ENCODE measurements around the gene VTCN1. TPM values are rescaled to one million over a fixed set of nuclear protein-coding genes. Genes with fewer than 3 reads are reported as not detected.

Gene VTCN1
- total RNA-seq, 2 donors from 2014 or later, result not detected

DNA sequence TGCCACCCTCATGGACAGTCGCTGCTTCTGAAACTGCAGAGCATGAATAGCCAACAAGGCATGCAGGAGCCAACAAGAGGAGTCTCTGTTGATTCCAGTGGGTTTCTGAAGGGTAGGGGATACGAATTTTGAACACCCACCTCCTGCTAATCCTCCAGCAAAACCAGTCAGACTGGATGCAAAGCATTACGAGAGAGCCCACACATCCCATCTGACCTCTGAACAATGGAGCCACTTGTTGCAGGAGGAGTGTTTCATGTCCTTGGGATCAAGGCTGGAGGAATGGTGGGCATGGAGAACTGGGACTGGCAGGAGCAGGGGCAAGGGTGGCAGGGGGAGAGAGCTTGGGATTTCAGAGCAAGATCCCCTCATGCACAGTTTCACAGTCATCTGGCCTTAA lies 1.6 kb downstream of the VTCN1 start:
- Histone ChIP-seq H3K9ac (ENCODE audit: extremely low read depth, low read length, poor library complexity, severe bottlenecking) (no peak overlapping the region), H3K27ac (ENCODE audit: low read depth, low read length) (no peak overlapping the region), H3K36me3 (ENCODE audit: control insufficient read depth, insufficient read depth, low read length) (no peaks in the 10 kb centered on the region), H3K9me3 (ENCODE audit: control insufficient read depth, low read length) (no peaks in the 10 kb centered on the region), H3K27me3 (ENCODE audit: control insufficient read depth, insufficient read depth, low read length, poor library complexity, severe bottlenecking) (no peaks in the 10 kb centered on the region), H3K4me3 (ENCODE audit: low read length) (no peak overlapping the region), H3K4me1 (ENCODE audit: control insufficient read depth, insufficient read depth, low read length) (no peaks in the 10 kb centered on the region)
- Mint-ChIP-seq H3K9me3 (no peaks in the 10 kb centered on the region), H3K36me3 (ENCODE audit: low read depth) (no peaks in the 10 kb centered on the region), H3K4me3 (no peak overlapping the region), H3K27me3 (ENCODE audit: insufficient read depth) (no peaks in the 10 kb centered on the region), H3K27ac (no peak overlapping the region), H3K4me1 (peaks cover 11% of the 10 kb centered on the region)
- TF ChIP-seq, protein P1, sequence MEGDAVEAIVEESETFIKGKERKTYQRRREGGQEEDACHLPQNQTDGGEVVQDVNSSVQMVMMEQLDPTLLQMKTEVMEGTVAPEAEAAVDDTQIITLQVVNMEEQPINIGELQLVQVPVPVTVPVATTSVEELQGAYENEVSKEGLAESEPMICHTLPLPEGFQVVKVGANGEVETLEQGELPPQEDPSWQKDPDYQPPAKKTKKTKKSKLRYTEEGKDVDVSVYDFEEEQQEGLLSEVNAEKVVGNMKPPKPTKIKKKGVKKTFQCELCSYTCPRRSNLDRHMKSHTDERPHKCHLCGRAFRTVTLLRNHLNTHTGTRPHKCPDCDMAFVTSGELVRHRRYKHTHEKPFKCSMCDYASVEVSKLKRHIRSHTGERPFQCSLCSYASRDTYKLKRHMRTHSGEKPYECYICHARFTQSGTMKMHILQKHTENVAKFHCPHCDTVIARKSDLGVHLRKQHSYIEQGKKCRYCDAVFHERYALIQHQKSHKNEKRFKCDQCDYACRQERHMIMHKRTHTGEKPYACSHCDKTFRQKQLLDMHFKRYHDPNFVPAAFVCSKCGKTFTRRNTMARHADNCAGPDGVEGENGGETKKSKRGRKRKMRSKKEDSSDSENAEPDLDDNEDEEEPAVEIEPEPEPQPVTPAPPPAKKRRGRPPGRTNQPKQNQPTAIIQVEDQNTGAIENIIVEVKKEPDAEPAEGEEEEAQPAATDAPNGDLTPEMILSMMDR (conservative IDR thresholded peaks at IDR 0.05), result no peak
- WGBS, 2 experiments (ENCODE audit: insufficient coverage in 1 of 2, insufficient read length in 1 of 2), result 78 to 88% methylated on average over 1 to 3 of the region's 3 CpGs
- DNase-seq, result peak; percentile 50

DNA sequence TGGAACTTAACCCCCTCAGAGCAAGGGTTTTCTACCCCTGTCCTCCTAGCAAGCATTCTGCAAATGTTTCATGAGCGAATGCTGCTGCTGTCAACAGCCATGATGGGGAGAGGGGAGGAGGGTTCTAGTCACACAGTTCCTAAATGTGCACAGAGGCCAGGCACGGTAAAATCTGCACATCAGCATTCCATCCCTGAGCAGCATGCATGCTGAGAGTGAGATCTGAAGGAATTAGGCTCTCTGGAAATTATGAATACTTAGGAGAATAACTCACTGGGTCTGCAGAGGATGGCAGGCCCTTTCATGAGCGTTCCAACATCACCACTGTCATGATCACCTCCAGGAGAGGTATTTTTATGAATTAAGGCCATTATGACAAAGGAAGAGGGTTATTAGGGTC lies 2.1 kb downstream of the VTCN1 start:
- no peaks in the 10 kb centered on the region for H3K4me1 ChIP-seq (ENCODE audit: control insufficient read depth, insufficient read depth, low read length)
- H3K27ac ChIP-seq (ENCODE audit: low read depth, low read length), result no peak overlapping the region
- no peaks in the 10 kb centered on the region for H3K27me3 ChIP-seq (ENCODE audit: control insufficient read depth, insufficient read depth, low read length, poor library complexity, severe bottlenecking)
- no peaks in the 10 kb centered on the region for H3K27me3 Mint-ChIP-seq (ENCODE audit: insufficient read depth)
- H3K9me3 ChIP-seq (ENCODE audit: control insufficient read depth, low read length), result no peaks in the 10 kb centered on the region
- H3K4me3 ChIP-seq (ENCODE audit: low read length), result no peak overlapping the region
- no peaks in the 10 kb centered on the region for H3K36me3 Mint-ChIP-seq (ENCODE audit: low read depth)
- H3K36me3 ChIP-seq (ENCODE audit: control insufficient read depth, insufficient read depth, low read length), result no peaks in the 10 kb centered on the region
- TF ChIP-seq, protein P1 (conservative IDR thresholded peaks at IDR 0.05), result no peak
- H3K9ac ChIP-seq (ENCODE audit: extremely low read depth, low read length, poor library complexity, severe bottlenecking), result no peak overlapping the region
- no peak for DNase-seq
- no peaks in the 10 kb centered on the region for H3K9me3 Mint-ChIP-seq
- H3K4me1 Mint-ChIP-seq, result peaks cover 11% of the 10 kb centered on the region
- 64 to 82% methylated on average over 2 to 3 of the region's 3 CpGs for WGBS, 2 experiments (ENCODE audit: insufficient coverage in 1 of 2, insufficient read length in 1 of 2)
- no peak overlapping the region for H3K27ac Mint-ChIP-seq
- no peak overlapping the region for H3K4me3 Mint-ChIP-seq

DNA sequence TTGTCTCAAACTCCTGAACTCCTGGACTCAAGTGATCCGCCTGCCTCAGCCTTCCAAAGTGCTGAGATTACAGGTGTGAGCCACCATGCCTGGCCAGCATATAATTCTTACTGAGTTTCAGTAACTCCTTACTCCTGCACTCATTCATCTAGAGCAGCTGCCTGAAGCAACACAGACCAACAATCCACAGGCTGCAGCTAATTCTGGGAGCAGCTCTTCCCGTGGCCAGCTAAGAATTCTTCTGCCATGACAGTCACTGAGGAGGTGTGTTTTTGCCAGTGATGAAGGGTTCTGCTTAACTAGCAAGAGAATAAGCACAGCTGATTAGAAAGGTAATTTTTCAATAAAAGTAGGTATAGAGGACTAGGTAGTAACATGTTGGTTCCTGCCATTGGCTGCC lies 5.4 kb downstream of the VTCN1 start:
- H3K27me3 ChIP-seq (ENCODE audit: control insufficient read depth, insufficient read depth, low read length, poor library complexity, severe bottlenecking), result no peaks in the 10 kb centered on the region
- no peak overlapping the region for H3K4me3 Mint-ChIP-seq
- WGBS, 2 experiments (ENCODE audit: insufficient coverage in 1 of 2, insufficient read length in 1 of 2), result 90% methylated on average over 2 of the region's 2 CpGs
- H3K4me1 Mint-ChIP-seq, result peaks cover 30% of the 10 kb centered on the region
- DNase-seq, result no peak
- no peaks in the 10 kb centered on the region for H3K27me3 Mint-ChIP-seq (ENCODE audit: insufficient read depth)
- H3K36me3 ChIP-seq (ENCODE audit: control insufficient read depth, insufficient read depth, low read length), result no peaks in the 10 kb centered on the region
- no peaks in the 10 kb centered on the region for H3K9me3 Mint-ChIP-seq
- H3K4me3 ChIP-seq (ENCODE audit: low read length), result no peak overlapping the region
- no peak overlapping the region for H3K27ac Mint-ChIP-seq
- no peaks in the 10 kb centered on the region for H3K9me3 ChIP-seq (ENCODE audit: control insufficient read depth, low read length)
- no peaks in the 10 kb centered on the region for H3K36me3 Mint-ChIP-seq (ENCODE audit: low read depth)
- TF ChIP-seq, protein P1 (conservative IDR thresholded peaks at IDR 0.05), result no peak
- no peak overlapping the region for H3K9ac ChIP-seq (ENCODE audit: extremely low read depth, low read length, poor library complexity, severe bottlenecking)
- no peak overlapping the region for H3K27ac ChIP-seq (ENCODE audit: low read depth, low read length)
- H3K4me1 ChIP-seq (ENCODE audit: control insufficient read depth, insufficient read depth, low read length), result peaks cover 15% of the 10 kb centered on the region

Data from endodermal cell (in vitro differentiated cells).